ENCODE measurements around the gene TNMD.

TNMD gene

DNA sequence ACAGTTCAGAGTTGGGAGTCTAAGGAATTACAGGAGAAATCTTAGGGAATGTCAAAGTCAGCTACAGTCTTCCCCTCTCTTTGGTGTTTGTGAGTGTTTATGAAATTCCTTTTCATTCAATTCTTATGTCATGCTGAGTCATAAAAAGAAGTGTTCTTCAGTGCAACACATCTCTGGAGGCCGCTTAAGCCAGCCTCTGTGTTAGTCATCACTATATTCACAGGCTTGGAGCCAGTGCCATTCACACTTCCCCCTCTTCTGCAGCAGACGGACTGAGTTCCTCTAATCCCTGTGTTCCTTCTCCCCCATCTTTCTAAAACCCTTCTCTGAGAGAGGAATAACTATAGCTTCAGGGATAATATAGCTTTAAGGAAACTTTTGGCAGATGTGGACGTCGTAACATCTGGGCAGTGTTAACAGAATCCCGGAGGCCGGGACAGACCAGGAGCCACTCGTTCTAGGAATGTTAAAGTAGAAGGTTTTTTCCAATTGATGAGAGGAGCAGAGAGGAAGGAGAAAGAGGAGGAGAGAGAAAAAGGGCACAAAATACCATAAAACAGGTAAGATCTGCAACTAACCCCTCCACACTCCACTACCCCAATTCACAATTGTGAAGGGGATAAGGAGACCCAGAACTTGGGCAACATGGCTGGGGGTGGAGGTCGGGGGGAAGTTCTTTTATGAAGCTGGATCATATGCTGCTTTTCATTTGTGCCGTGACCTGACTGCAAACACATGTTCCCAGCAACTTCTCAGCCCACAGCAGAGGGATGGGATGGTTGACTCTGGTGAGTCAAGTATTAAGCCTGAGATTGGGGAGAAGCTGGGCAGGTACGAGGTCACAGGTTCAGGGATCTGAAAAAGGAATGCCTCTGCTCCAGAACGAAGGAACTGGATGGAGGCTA is 59.5 kb downstream of the TNMD start, which contains the start of gene SRPX2:
SRPX2 (plus strand) TSS at position 244 of the 905 bp plus-strand sequence. CDS start 2,124 bp downstream, outside the sequence.
- DNase-seq (ENCODE audit: low read depth in 2 of 2): no peak

DNA sequence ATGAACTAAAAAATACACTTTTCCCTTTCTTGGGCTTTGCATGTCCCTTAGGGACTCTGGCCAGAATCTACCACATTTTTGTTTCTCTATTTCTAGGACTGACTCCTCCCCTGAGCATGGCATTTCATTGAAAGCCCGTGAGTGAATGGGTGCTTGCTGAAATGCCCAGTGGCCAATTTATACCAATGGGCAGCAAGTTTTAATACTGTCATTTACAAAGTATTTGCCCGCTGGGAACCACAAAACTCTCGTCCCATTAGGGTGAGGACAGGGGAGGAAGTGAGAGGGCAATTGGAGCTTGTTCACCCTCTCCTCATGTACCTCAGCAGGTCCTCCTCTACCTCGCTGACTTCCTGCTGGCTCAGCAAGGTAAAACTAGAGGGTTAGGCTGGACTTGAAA is 60.4 kb downstream of the TNMD start:
- DNase-seq (ENCODE audit: low read depth in 2 of 2): no peak

- DNase-seq (ENCODE audit: low read depth in 2 of 2): no peak
Measured at GRCh38 chrX:100647095-100647494, 62.4 kb downstream of the TNMD start.

- DNase-seq (ENCODE audit: low read depth in 2 of 2): no peak
Measured at GRCh38 chrX:100647739-100648138, 63.0 kb downstream of the TNMD start.

- DNase-seq (ENCODE audit: low read depth in 2 of 2): no peak
Measured at GRCh38 chrX:100648458-100649417, 64.0 kb downstream of the TNMD start.

Measured in activated CD4-positive, alpha-beta T cell treated with anti-CD3 and anti-CD28 coated beads for 24 hours (primary cell).